DMS 273 treated with DMSO at 0.1 percent for 48 hours (cell line): ENCODE data around the gene COX7A2.
A peak's percentile ranks its signal among the peaks of the same experiment; 100 is the strongest.

Experiments
- DNase-seq: peaks from one replicate; lab custom pipeline; 2025; lab: John Stamatoyannopoulos, UW

COX7A2 gene

DNA sequence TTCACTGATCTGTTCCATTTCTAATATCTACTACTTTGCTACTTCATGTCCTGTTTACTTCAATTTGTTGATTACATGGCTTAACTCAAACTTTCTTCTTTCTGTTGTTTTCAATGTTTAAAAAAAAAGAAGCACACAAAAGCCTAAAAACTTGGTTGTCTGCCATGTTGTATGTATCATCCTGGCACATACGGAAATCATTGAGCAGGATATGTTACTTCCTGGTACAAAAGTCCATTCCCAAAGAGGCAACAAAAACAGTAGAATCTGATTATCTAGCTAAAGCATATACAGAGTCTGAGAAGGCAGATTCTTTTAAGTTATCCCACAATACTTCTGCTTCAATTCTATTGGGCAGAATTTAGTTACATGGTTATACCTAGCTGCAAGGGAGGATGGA, 23.2 kb downstream of the COX7A2 start:
- DNase-seq: no peak

DNA sequence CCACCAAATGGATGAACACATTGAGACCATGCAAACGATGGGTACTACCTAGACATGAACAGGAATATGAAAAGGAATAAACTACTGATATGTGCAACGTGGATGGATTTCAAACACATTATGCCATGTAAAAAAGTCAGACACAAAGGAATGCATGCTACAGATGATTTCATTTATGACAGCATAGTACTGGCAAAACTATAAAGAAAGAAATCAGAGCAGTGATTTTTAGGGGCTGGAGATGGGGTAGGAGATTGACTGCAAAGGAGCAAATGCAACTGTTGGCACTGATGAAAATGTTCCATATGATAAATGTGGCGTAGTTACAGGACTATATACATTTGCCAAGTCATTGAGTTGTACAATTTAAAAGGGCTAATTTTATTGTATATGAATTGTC, 24.3 kb downstream of the COX7A2 start:
- no peak for DNase-seq

DNA sequence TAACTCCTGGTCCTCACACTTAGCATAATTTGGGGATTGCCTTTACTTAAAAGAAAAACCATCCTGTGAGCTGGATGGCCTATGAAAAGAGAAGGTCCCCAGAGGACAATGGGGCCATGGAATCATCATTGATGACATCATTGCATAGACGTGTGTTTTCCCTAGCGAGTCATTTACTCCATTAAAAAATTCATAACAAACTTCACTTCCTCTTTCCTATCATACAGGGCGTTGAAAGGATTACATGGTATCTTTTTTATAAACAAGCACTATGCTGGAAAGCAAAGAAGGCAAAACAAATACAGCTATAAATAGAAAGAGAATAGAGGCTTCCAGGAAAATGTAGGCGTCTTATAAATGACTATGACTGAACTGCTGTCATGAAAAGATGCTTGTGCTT, 26.4 kb downstream of the COX7A2 start:
- DNase-seq: no peak

DNA sequence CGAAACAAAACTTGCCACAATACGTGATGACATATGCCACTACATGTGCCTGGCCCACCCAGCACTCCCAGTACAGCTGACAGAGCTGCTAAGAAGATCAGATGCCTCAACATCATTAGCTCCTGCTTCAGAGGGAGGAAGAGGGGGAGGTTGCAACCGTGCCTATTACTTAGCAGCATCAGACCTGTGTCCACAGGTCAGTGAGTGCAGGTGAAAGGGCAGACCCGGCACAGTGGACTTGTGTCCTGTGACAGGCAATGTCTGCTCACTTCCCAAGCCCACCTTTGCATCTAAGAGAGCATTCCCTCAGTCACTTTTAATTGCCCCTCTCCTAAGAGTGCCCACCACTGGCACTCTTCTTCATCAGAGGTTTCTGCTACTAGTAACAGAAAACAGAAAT, 28.3 kb downstream of the COX7A2 start:
- DNase-seq: no peak

DNA sequence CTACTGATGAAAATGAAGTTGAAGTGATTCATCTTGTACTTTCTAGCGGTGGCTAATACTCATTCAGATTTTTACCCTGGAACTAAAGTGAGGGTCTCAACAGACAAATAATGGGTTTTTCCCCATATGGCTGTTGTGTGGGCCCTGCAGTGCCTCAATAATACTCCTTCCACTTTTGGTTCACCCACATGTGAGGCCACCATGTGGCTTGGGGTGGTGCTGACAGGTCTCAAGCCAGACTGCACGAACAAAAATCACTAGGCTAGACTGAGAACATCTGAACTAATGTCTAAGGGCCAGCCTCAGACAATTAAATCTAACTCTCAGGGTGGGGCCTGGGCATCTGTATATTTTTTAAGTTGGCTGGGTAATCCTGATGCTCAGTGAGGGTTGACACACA, 29.9 kb downstream of the COX7A2 start:
- DNase-seq: no peak

DNA sequence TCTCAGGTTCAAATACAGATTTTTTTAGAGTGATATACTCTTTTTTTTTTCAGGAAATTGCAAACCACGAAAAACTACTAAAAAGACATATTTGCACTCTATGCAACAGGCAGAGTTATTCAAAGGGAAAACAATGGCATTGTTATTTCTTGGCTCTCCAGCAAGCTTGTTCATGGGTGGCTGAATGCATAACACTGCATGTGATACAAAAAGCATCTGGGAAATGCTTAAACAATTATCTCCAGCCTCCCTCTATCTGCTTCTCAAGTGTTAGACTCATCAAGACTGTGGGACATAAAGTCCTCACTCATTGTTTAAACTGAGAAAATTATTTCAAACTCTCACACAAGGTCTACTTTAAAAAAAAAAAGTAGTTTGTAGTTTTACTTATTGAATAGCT, 30.5 kb downstream of the COX7A2 start:
- no peak for DNase-seq

DNA sequence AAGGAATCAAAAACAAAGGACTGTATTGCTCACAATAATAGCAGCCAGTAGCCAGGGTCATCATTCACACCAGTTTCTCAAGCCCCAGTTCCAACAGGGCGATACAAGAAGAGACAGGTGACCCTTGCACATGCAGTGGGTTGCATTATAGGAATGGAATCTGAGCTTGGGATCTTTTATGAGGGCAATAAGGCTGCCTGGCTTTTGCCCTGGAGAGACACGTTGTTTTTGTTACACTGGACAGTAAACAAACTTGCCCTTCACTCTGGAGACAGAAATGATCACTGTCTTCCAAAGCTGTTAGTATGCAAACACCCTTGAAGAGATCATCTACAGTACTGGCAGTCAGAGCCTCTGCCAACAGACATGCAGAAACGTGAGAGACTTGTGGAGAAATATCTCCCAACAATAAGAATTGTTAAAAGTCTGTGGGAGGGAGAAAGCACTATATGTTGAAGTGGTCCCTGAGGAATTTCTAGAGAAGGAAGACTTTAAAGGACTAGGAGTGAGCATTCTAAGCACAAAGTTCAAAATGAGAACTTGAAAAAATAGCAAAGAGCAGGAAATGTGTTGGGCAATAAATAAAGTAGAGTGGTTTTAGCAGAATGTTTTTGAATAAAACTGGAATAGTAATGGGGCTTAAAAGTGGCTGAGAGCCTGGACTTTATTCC, 31.5 kb downstream of the COX7A2 start:
- no peak for DNase-seq

DNA sequence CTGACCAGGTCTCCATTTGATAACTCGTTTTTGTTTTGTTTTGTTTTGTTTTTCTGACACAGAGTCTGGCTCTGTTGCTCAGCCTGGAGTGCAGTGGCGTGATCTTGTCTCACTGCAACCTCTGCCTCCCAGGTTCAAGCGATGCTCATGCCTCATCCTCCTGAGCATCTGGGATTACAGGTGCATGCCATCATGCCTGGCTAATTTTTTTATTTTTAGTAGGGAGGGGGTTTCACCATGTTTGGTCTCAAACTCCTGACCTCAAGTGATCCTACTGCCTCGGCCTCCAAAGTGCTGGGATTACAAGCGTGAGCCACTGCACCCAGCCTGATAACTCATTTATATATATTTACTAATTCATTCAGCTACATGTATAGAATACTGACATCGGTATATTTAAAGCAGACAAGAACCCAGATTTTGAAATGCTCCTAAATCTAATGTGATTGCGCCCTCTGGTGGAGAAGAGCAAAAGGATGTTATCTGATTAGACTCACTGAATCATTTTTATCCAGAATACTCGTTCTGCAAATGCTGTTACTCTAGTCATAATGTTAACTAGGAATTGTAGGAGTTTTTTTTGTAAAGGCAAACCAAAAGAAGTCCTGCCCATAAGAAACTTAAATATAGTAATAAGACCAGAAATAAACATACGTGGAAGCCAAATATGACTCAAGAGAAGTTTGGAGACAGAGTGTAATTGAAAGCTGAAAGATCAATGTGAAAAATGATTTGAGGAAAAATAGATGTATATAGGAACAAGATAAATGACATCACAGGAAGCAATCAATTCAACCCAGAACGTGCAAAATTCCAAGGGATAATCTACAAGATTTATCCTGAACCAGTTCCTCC, 32.5 kb downstream of the COX7A2 start:
- DNase-seq: no peak

DNA sequence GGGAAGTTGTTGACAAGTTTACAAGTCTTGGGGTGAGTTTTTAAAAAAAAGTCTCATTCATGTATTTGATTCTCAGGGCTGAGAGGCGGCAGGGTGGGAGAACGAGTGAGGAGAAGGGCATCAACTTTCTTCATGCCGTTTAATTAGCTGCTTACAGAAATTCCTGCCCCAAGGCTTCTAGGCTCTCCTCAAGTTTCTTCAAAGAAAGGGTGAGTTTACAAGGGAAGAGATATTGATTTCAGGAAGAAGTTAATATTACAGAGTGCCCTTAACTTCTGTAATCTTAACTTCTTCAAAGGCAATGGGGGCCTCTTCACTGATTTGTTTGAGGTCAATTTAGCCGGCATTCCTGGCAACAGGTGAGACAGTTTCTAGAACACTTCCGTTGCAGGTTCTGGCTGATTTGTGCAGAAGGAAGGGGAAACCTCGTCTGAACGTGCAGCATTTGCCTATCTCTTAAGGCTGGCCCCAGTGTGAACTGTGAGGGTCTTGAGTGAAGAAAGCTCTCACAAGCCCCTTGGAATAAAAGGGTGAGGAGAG, 34.3 kb downstream of the COX7A2 start:
- no peak for DNase-seq

DNA sequence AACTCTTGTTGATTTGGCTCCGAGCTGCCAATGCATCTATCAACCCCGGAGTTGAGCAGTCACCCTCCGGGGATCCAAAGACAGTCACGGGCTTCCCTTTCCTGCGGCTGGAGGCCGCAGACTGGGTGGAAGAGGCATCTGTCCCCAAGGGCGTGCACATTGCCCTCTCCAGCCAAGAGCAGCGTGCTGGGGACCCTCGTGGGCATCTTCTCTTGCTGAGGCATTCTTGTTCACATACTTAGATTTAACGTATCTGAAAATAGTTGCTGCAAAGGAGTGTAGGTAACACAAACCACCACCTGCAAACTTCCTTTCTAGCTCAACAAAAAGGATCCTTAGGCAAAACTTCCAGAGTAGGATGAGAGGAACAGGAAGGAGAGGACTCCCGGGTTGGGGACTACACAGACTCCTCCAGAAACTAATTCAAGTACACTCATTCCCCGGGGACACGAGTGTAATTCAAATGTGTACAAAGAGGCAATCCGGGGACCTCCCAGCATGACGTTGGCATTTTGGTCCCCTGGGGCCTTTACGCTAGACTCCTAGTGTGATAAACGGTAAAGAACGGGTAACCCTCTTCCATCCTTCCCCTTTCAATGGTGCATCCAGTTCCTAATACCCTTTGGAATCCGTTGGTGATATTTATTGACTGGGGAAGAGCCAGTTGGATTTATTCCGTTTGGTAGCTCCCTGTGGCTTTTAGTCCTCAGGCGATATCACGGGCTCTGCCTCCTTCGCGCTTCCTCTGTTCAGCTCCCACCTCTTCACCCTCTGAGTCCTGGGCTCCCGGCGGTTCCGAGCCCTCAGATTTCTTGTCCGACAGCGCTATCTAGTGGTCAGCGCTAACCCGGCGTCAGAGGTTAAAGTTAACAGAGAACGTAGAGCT, 35.1 kb downstream of the COX7A2 start:
- peak; percentile 42 for DNase-seq

DNA sequence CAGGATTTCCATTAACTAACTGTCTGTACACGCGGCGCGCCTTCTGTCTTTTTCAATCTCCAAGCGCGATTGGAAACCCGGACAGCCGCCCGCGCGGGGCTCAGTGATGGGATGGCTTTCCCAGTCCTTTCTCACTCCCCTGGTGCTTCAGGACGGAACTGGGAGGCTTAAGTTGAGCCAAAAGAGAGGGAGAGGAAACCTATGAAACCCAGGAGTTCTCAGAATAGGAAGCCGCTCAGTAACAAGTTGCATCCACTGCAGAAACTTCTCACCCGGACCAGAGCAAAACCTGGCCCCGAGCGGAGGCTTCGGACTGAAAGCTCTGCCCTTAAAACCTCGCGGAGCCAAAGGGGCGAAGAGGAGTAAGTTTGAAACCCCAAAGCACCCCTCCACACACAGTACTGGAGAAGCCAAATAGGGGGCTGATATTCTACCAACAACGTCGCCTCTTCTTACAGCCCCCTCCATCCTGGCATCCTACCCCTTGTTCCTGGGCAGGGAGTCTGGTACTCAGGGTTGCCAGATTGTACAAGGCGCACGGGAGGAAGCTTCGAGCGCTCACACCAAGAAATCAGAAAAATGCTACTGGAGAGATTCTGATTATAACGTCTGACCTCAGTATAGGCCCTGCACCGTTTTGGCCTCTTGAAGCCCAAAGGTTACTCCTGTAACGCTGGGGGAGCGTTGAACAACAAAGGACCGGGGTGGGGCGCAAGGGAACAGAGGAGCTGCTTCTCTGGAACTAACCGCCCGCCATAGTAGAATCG, 36.8 kb downstream of the COX7A2 start:
- DNase-seq: no peak

DNA sequence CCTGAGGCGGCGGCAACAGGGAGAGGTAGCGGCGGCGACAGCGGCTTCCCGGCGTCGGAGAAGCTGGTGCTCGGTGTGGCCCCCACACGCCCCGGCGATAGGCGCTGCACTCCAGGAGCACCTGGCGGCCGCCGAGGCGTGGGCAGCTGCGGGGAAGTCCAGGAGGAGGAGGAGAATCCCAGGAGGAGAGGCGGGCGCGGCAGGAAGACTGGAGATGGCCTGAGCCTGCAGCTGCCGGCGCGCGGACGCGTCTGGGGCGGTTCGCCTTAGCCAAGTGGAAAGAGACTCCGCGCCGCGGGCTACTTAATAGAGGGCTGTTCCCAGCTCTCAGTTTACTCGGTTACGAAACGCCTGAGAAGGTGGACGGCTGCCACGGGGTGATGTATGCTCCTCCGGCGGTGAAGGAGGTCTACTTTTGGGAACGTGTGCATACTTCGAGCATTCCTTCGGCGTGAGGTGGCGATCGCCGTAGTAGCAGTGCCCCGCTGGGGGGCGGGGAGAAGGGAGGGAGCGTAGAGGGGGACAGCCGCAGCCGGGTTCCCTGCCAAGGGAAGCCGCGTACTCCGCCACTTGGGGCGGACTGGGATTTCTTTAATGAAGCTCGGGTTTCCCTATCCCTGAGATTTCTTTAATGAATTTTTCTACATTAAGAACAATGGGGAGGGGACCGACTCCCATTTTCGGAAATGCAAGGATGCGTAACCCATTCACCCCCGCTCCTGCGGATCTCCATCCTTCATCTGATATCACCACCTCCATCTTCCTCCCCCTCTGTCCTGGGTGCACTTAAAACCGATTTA, 37.6 kb downstream of the COX7A2 start, which contains the start of gene COL12A1:
Gene COL12A1, minus strand, starts transcription at position 278 of the 800 bp plus-strand sequence. CDS start 3,261 bp downstream, outside the sequence.
- no peak for DNase-seq

DNA sequence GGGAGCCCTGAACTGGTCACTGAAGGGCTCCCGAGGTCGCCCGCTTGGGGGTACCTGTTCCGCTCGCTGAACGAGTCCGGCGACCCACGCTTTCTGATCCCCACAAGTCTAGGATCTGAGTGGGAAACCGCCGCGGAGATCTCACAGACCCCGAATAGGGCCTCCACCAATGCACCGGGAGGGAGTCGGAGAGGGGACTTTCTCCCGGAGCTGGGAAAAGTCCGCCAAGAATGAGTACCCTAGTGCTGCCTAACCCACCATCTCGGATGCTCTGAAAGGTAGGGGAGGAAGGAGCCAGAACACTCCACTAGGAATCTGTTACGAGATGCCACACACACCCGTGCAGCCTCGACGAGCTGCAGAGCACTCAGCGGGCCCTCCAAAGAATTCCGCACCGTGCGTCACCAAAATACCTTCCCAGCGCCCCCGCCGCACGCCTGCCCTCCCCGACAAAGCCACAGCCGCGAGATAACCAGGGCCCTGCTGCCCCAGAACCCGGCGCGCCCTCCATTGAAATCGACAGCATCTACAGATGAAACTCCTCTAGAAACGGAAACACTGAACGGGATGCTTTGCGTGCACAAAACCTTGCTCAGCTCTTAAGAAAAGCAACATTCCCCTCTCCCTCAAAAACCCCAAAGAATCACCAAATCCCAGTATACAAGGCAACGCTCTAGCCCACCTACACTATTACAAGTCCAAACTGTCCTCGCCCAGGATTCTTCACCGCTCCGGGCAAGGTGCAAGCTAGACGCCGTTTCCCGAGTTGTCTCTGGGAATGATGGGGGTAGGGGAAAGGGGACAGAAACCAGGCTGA, 38.4 kb downstream of the COX7A2 start:
- no peak for DNase-seq

DNA sequence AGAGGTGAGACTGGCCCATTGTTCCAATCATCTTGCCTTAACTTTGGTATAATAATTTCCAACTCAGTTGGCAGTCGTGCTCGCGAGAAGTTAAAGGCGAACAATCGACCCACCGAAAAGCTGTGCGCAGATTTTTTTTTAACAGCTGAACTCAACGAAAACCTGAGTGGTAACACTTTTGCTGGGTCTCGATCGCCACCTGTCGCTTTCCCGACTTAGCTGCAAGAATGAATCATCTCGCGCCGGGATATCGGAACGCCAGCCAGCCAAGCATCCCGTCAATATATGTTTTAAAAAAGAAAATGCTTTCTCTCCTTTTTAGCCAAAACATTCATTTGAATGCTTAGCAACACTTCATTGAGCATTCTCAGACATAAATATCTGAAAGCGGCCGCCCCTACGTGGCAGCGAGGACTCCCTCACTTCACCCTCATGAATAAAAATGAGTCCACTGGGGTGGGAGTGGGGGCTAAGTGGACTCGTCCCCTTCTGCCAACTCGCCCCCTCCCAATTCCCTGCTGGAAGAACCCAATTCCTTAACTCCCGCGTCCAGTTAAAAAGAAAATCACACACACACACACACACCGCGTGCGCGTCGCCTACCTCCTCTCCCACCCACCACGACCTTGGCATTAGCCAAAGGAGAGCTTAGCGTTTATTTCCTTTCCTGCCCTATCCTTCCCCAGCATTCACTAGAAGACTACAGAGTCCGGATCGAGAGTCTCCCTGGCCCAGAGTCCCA, 39.2 kb downstream of the COX7A2 start:
- peak; percentile 23 for DNase-seq

DNA sequence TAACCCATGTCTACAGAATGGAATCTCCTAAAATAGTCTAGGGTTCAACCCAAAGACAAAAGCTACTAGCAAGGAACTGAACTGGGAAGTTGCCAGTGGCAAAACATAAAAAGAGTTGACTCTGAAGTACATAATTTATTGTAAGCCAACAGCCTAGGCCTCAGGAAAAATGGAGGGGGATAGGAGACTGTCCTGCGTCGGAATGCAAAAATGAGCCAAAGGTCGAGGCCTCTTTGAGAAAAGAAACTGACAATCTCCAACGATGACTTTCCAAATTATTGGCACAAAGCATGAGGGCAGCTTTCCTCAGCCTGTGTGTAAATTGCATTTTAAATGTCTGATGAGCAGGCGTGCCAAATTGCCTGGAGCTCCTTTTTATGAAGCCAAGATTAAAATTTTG, 39.9 kb downstream of the COX7A2 start:
- no peak for DNase-seq

DNA sequence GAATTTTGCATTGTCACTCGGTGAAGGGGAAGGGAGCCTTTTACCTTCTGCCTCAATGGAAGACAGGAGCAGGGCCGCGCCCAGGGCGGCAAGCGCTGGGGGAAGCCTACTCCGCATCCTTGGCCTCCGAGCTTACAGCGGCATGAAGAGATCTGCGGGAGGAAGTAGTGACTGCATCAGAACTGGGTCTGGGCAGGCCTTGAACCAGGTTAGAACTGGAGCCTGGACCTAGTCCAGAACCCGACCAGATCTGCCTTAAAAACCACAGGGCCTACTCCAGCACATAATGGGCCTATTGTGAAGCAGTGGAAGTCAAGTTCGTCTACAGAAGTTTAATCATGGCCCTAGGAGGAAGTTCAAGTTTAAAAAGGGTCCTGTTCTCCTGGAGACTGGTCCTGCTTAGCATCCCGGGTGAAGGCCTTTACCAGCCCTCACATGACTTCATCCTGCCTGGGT, 40.9 kb downstream of the COX7A2 start:
- no peak for DNase-seq

DNA sequence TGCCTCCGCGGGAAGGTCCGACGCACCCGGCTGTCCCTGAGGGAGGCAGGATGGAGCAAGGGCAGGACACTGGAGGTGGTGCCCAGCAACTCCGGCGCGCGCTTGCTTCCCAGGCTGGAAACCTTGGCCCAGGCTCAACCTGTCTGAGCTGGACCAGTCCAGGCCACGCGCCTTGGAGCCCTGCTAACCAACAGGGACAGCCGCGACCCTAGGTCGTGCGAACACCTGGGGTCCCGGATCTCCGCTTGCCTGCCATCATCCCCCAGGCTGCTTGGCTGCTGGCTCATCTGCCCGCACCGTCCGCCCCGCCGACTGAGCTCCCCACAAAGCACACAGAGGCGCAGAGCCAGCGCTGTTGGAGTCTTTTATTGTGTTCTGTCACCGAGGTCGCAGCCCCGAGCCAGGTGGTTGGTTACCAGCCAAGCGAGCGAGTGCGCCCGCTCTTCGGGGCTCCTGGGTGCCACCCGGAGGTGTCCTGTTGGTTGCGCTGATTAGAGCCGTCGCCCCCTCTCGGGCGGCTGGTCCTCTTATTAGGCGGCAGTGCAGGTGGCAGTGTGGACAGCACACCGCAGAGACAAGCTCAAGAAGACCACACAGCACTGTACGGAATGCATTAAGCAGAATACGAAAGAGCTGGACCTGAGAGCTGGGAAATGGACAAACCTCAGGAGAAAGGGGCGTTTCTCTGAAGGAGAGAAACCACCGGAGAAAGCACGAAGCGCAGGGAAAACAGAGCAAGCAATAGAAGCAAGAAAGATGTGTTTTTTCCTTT, 41.5 kb downstream of the COX7A2 start:
- no peak for DNase-seq

DNA sequence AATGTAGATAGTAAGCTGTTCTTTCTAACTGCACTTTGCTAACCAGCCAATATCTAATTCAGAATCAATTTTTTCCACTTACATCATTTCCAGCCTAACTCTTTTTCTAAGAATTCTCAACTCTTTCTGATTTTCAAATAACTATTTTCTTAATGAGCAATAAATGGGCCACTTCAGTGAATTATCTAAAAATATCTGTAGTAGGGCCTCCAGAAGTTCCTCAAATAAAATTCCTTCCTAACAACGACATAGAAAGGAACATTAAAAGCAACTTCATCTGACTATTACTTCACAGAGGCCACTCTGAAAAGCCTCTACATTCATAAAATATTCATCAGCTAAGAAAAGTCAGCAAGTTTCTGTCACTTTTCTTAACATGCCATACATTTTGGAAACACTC, 42.6 kb downstream of the COX7A2 start:
- DNase-seq: no peak
